Neural crest cell (in vitro differentiated cells): Measurements from ENCODE around the gene MIER3. TPM values are rescaled to one million over a fixed set of nuclear protein-coding genes. Genes with fewer than 3 reads are reported as not detected.

Experiments used
- DNase-seq: peaks from one replicate; pipeline ENCODE4 v3.0.0; 2021; ENCODE audit warnings: low read depth, mixed read lengths, low spot score
- H3K27ac Mint-ChIP-seq: one replicate; pipeline ENCODE4 v1.8.0; 2021; ENCODE audit warnings: mild to moderate bottlenecking, mixed read lengths; ENCODE audit not compliant: unreplicated experiment
- H3K27me3 Mint-ChIP-seq: 2 replicates; pipeline ENCODE4 v1.8.0; 2021; ENCODE audit warnings: low read depth, mild to moderate bottlenecking, mixed read lengths
- H3K36me3 Mint-ChIP-seq: 2 replicates; pipeline ENCODE4 v1.8.0; 2021; ENCODE audit warnings: low read depth, mild to moderate bottlenecking, mixed read lengths
- H3K4me1 Mint-ChIP-seq: 2 replicates; pipeline ENCODE4 v1.8.0; 2021; ENCODE audit warnings: mixed read lengths
- H3K4me3 Mint-ChIP-seq: one replicate; pipeline ENCODE4 v1.8.0; 2021; ENCODE audit warnings: mild to moderate bottlenecking, mixed read lengths
- H3K9me3 Mint-ChIP-seq: 2 replicates; pipeline ENCODE4 v1.8.0; 2021; ENCODE audit warnings: mixed read lengths
- total RNA-seq: library from RNA; stranded (reverse); gene quantifications from 2 replicates; pipeline ENCODE4 v1.2.1, GENCODE V29; 2021
- TF ChIP-seq, protein P1 (sequence below): fragments of 200-600 bp; sonication (generic); conservative IDR thresholded peaks from 2 replicates; pipeline ENCODE4 v1.5.0; 2021; ENCODE audit warnings: antibody characterized with exemption, mild to moderate bottlenecking

The MIER3 gene
- total RNA-seq, 1 donor from 2014 or later: 47.8 TPM

DNA sequence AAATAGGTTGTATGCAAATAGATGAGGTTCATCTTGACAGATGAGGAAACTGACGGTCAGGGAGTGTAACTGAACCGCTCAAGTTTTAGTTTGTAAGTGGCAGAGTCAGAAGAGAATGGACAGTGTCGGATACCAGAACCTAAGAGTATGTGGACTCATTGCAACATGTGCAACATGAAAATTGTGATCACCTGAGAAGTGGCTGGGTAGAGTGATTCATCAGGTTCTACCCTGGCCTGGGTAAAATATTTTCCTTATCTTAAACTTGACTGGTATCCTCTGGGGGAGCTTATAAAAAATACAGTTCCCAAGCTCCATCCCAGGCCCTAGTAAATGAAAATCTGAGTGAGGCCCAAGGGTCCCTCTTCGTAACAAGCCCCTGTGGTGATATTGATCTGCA is 35.2 kb upstream of the MIER3 start:
- no peak overlapping the region for H3K27ac Mint-ChIP-seq
- no peak for DNase-seq
- TF ChIP-seq, protein P1, sequence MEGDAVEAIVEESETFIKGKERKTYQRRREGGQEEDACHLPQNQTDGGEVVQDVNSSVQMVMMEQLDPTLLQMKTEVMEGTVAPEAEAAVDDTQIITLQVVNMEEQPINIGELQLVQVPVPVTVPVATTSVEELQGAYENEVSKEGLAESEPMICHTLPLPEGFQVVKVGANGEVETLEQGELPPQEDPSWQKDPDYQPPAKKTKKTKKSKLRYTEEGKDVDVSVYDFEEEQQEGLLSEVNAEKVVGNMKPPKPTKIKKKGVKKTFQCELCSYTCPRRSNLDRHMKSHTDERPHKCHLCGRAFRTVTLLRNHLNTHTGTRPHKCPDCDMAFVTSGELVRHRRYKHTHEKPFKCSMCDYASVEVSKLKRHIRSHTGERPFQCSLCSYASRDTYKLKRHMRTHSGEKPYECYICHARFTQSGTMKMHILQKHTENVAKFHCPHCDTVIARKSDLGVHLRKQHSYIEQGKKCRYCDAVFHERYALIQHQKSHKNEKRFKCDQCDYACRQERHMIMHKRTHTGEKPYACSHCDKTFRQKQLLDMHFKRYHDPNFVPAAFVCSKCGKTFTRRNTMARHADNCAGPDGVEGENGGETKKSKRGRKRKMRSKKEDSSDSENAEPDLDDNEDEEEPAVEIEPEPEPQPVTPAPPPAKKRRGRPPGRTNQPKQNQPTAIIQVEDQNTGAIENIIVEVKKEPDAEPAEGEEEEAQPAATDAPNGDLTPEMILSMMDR: no peak
- no peaks in the 10 kb centered on the region for H3K4me1 Mint-ChIP-seq
- no peaks in the 10 kb centered on the region for H3K36me3 Mint-ChIP-seq
- no peaks in the 10 kb centered on the region for H3K9me3 Mint-ChIP-seq
- H3K4me3 Mint-ChIP-seq: no peak overlapping the region
- no peaks in the 10 kb centered on the region for H3K27me3 Mint-ChIP-seq

DNA sequence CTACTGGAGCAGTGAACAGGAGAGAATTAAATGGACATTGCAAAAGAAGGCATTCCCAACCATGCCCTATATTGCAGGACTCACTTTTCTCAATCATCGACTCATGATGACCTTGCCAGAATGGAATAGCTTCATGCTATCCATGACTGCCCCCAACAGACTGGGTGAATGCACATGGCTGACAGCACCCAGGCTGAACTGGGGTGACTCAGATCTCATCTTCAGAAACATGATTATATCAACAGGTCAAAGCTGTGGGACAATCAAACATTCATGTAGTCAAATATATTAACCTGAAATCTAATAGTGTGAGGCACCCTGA is 34.7 kb upstream of the MIER3 start:
- Mint-ChIP-seq H3K9me3 (no peaks in the 10 kb centered on the region), H3K27ac (no peak overlapping the region), H3K4me3 (no peak overlapping the region), H3K36me3 (no peaks in the 10 kb centered on the region), H3K4me1 (peaks cover 2% of the 10 kb centered on the region), H3K27me3 (no peaks in the 10 kb centered on the region)
- TF ChIP-seq, protein P1: no peak
- DNase-seq: no peak

DNA sequence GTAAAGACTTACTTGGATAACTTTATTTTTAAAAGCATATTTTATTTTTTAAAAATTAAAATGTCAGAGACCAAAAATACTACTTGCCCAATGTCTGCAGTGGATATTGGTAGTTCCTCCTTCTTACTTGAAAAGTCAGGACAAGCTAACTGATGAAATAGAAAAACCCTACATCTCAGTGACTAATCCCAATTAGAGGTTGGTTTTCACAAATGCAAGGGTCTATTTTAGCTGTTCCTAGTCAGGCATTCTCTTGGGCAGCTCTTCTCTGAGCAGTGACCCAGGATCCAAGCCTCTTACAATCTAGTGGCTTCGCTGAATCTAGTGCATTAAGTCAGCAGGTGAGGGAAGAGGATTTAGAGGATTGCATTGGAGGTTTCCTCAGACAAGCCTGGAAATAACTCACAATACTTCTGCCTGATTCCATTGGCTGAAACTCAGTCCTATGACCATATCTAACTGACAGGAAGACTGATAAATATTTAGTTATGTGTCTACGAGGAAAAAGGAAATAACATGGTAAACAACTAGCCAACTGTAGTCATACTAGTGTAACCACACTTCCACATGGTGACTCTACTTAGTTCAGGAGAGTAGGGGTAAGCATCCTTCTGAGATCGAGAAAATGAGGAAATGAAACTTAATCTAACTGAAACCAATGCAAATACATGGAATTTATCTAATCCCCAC is 34.2 kb upstream of the MIER3 start:
- Mint-ChIP-seq H3K36me3 (no peaks in the 10 kb centered on the region), H3K4me1 (peaks cover 7% of the 10 kb centered on the region), H3K27me3 (no peaks in the 10 kb centered on the region), H3K9me3 (no peaks in the 10 kb centered on the region), H3K4me3 (no peak overlapping the region), H3K27ac (no peak overlapping the region)
- DNase-seq: no peak
- TF ChIP-seq, protein P1: no peak

DNA sequence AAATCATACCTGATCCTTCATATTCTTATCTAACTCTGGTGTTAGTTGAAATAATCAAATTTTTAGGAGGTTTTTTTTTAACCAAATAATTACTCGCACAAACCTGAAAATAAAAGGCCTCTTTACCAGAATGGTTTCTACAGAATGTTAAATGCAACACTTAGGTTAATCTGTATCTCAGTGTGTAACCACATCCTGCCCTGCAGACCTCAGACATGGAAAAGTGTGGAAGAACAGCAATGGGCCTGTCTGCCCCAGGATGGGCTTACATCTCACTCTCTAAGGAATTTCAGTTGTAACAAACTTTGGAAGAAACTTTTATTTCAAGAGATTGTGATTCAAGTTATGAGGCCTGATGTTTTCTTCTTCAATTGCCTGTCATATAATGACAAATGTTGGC is 32.5 kb upstream of the MIER3 start:
- TF ChIP-seq, protein P1: no peak
- Mint-ChIP-seq H3K9me3 (no peaks in the 10 kb centered on the region), H3K4me3 (no peak overlapping the region), H3K36me3 (no peaks in the 10 kb centered on the region), H3K27me3 (no peaks in the 10 kb centered on the region), H3K4me1 (peaks cover 7% of the 10 kb centered on the region), H3K27ac (no peak overlapping the region)
- DNase-seq: no peak

DNA sequence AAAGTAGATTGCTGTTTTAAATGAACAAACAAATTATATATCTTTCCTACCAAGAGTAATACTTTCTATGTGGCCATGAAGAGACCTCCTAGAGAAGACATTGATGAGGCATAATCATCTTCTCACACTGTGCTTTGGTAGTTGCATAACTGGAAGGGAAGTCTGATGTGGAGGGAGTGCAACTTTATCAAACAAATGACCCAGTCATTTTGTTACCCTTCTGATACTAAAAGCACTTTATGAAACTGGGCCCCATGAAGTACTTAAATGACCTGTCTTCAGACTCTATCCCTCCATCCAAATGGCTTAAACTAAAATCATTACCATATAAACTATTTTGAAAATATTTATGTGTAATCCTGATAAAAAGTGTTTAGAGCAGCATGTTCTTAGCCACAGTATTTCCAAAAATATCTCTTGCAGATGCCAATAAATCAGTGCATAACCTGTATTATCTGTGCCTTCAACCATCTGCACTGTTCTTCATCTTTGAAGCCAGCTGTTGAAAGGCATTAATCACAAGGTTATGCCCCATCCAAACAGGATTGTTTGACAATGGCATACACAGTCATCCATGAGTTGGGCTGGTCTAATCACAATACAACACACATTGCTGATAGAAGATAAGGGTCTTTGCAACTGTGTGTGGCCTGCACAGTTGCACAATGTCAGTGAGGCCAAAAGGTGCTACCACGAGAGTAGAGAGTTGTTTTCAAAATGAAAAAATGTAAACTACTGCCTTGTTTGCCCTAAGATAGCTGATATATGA is 31.9 kb upstream of the MIER3 start:
- H3K4me3 Mint-ChIP-seq: no peak overlapping the region
- no peaks in the 10 kb centered on the region for H3K9me3 Mint-ChIP-seq
- peaks cover 7% of the 10 kb centered on the region for H3K4me1 Mint-ChIP-seq
- no peak for DNase-seq
- TF ChIP-seq, protein P1: no peak
- no peaks in the 10 kb centered on the region for H3K27me3 Mint-ChIP-seq
- H3K36me3 Mint-ChIP-seq: no peaks in the 10 kb centered on the region
- no peak overlapping the region for H3K27ac Mint-ChIP-seq
